Upper lobe of left lung (tissue), 6 donors: Measurements from ENCODE around the gene DYNLL1. TPM values are rescaled to one million over a fixed set of nuclear protein-coding genes. Genes with fewer than 3 reads are reported as not detected.

Source experiments
- ATAC-seq, 2 donors: fragments of 200-7000 bp; cut with Tn5 transposase; one replicate each; pipeline ENCODE4 v1.9.1; 2022; ENCODE audit warnings: mild to moderate bottlenecking in 2 of 2, moderate library complexity in 2 of 2; ENCODE audit not compliant: low FRiP score in 2 of 2
- DNase-seq, 2 donors: peaks; one replicate each; pipeline ENCODE4 v3.0.0-alpha.2; 2019 to 2020
- H3K27ac ChIP-seq, 4 donors: fragments of 200-600 bp; sonication (generic); one replicate each; pipeline ENCODE4 v1.5.1; 2016 to 2019
- H3K27me3 ChIP-seq, 4 donors: fragments of 200-600 bp; sonication (generic); one replicate each; pipeline ENCODE4 v1.5.1; 2017 to 2019
- H3K36me3 ChIP-seq, 4 donors: fragments of 200-600 bp; sonication (generic); one replicate each; pipeline ENCODE4 v1.5.1; 2016 to 2019
- H3K4me1 ChIP-seq, 4 donors: fragments of 200-600 bp; sonication (generic); one replicate each; pipeline ENCODE4 v1.5.1; 2018 to 2019
- H3K4me3 ChIP-seq, 4 donors: fragments of 200-600 bp; sonication (generic); one replicate each; pipeline ENCODE4 v1.5.1; 2017 to 2019; ENCODE audit warnings: mild to moderate bottlenecking in 2 of 4, moderate library complexity in 1 of 4
- H3K9me3 ChIP-seq, 4 donors: fragments of 200-600 bp; sonication (generic); one replicate each; pipeline ENCODE4 v1.5.1; 2018 to 2019
- CTCF ChIP-seq, 6 experiments: fragments of 450-650 bp in 4 of 6; fragments of 200-600 bp in 2 of 6; sonication (generic) in 2 of 6; IDR thresholded peaks; one replicate each; pipeline ENCODE4 v1.5.1; 2016 to 2019; ENCODE audit warnings: antibody characterized with exemption in 6 of 6
- EP300 ChIP-seq, 4 donors: sonication (generic); formaldehyde crosslinking; IDR thresholded peaks; one replicate each; pipeline ENCODE4 v1.5.1; 2017; ENCODE audit warnings: antibody characterized with exemption in 4 of 4, control low read depth in 2 of 4
- POLR2A ChIP-seq, 4 donors: fragments of 450-650 bp; IDR thresholded peaks; one replicate each; pipeline ENCODE4 v1.5.1; 2016 to 2017; ENCODE audit warnings: antibody characterized with exemption in 4 of 4, mild to moderate bottlenecking in 2 of 4
- POLR2AphosphoS5 ChIP-seq, 2 donors: sonication (generic); formaldehyde crosslinking; IDR thresholded peaks; one replicate each; pipeline ENCODE4 v1.5.1; 2017; ENCODE audit warnings: antibody characterized with exemption in 2 of 2
- WGBS, 2 donors: methylation state at CpG; one replicate each; pipeline ENCODE4 v1.1.5; 2017 to 2018; 5-methylcytosine and 5-hydroxymethylcytosine counted together
- total RNA-seq, 6 donors: library from RNA; depleted of rRNA in 4 of 6; stranded (reverse); fragments of >200 nt in 4 of 6; gene quantifications; one replicate each; pipeline versions ENCODE4 v1.1.0 to v1.2.1, GENCODE V29; 2016 to 2021
- donor health status: DM: no; HTN: no; CAD: no; lungs with moderate emphysema.
- donor health status: DM: no; HTN: yes; CAD: no; lungs with severe emphysema.

The DYNLL1 gene
- total RNA-seq, 6 donors from 2014 or later: 61.5 to 330 (median 176) TPM

- Histone ChIP-seq H3K9me3 (no peaks in the 10 kb centered on the region), H3K27ac (peak overlapping the region; percentile 63 to 93 (median 78)), H3K27me3 (no peaks in the 10 kb centered on the region), H3K36me3 (peaks cover 0 to 11% (median 0%) of the 10 kb centered on the region in 4 donors), H3K4me1 (peaks cover 73 to 91% (median 84%) of the 10 kb centered on the region in 4 donors), H3K4me3 (no peak overlapping the region)
- no peak for TF ChIP-seq EP300 (IDR thresholded peaks at IDR 0.05)
- no peak for TF ChIP-seq CTCF (IDR thresholded peaks at IDR 0.05)
- TF ChIP-seq POLR2A (IDR thresholded peaks at IDR 0.05): no peak
- TF ChIP-seq POLR2AphosphoS5 (IDR thresholded peaks at IDR 0.05): no peak
- 56 to 60% methylated on average over 1 of the region's 1 CpG for WGBS, 2 donors
- DNase-seq (no peak), ATAC-seq (no peak)
Observed at GRCh38 chr12:120539303-120539702, 43.4 kb downstream of the DYNLL1 start.

GRCh38 chr12:120540445-120540844, 44.5 kb downstream of the DYNLL1 start:
- ATAC-seq: peak; percentile 61 to 64
- peak overlapping the region; percentile 63 to 93 (median 78) for H3K27ac ChIP-seq

GRCh38 chr12:120542166-120542565, 46.3 kb downstream of the DYNLL1 start:
- WGBS, 2 donors: 96 to 97% methylated on average over 5 of the region's 5 CpGs
- H3K36me3 ChIP-seq: peaks cover 4 to 27% (median 10%) of the 10 kb centered on the region in 4 donors

More at GRCh38 chr12:120540445-120540844, 44.5 kb downstream of the DYNLL1 start:
- WGBS, 2 donors: 8 to 9% methylated on average over 3 of the region's 3 CpGs
- Histone ChIP-seq H3K4me3 (no peak overlapping the region), H3K27me3 (no peaks in the 10 kb centered on the region), H3K36me3 (peaks cover 0 to 16% (median 0%) of the 10 kb centered on the region in 4 donors), H3K9me3 (no peaks in the 10 kb centered on the region), H3K4me1 (peaks cover 72 to 97% (median 89%) of the 10 kb centered on the region in 4 donors)
- no peak for DNase-seq
- TF ChIP-seq CTCF (IDR thresholded peaks at IDR 0.05) (no peak), POLR2AphosphoS5 (IDR thresholded peaks at IDR 0.05) (peak in 1 of 2 donors; percentile 70)

GRCh38 chr12:120544691-120545090, 48.8 kb downstream of the DYNLL1 start:
- Histone ChIP-seq H3K4me1 (peaks cover 48 to 80% (median 63%) of the 10 kb centered on the region in 4 donors), H3K9me3 (no peaks in the 10 kb centered on the region), H3K4me3 (no peak overlapping the region), H3K27ac (no peak overlapping the region), H3K36me3 (peaks cover 15 to 49% (median 28%) of the 10 kb centered on the region in 4 donors), H3K27me3 (no peaks in the 10 kb centered on the region)
- DNase-seq (no peak), ATAC-seq (no peak)
- TF ChIP-seq POLR2AphosphoS5 (IDR thresholded peaks at IDR 0.05) (no peak), CTCF (IDR thresholded peaks at IDR 0.05) (no peak), POLR2A (IDR thresholded peaks at IDR 0.05) (no peak), EP300 (IDR thresholded peaks at IDR 0.05) (no peak)
- 83 to 95% methylated on average over 3 of the region's 3 CpGs for WGBS, 2 donors

More at GRCh38 chr12:120542166-120542565, 46.3 kb downstream of the DYNLL1 start:
- Histone ChIP-seq H3K27ac (peak overlapping the region in 2 of 4 donors; percentile 84 to 93), H3K4me3 (no peak overlapping the region), H3K9me3 (no peaks in the 10 kb centered on the region), H3K27me3 (no peaks in the 10 kb centered on the region), H3K4me1 (peaks cover 64 to 88% (median 79%) of the 10 kb centered on the region in 4 donors)
- ATAC-seq: no peak
- TF ChIP-seq EP300 (IDR thresholded peaks at IDR 0.05): no peak
- no peak for TF ChIP-seq CTCF (IDR thresholded peaks at IDR 0.05)
- TF ChIP-seq POLR2AphosphoS5 (IDR thresholded peaks at IDR 0.05): no peak
- no peak for TF ChIP-seq POLR2A (IDR thresholded peaks at IDR 0.05)
- no peak for DNase-seq

- no peak for DNase-seq
- Histone ChIP-seq H3K36me3 (peaks cover 15 to 49% (median 28%) of the 10 kb centered on the region in 4 donors), H3K27me3 (no peaks in the 10 kb centered on the region), H3K27ac (peak overlapping the region in 1 of 4 donors; percentile 42), H3K4me3 (no peak overlapping the region), H3K4me1 (peaks cover 48 to 80% (median 63%) of the 10 kb centered on the region in 4 donors), H3K9me3 (no peaks in the 10 kb centered on the region)
- ATAC-seq: no peak
- WGBS, 2 donors: 73 to 79% methylated on average over 3 of the region's 3 CpGs
- TF ChIP-seq POLR2AphosphoS5 (IDR thresholded peaks at IDR 0.05) (no peak), POLR2A (IDR thresholded peaks at IDR 0.05) (no peak), CTCF (IDR thresholded peaks at IDR 0.05) (no peak), EP300 (IDR thresholded peaks at IDR 0.05) (no peak)
Observed at GRCh38 chr12:120546050-120546386, 50.1 kb downstream of the DYNLL1 start.
